K562 (cell line): Measurements from ENCODE around the gene LARP6. TPM values are rescaled to one million over a fixed set of nuclear protein-coding genes. Genes with fewer than 3 reads are reported as not detected.

ENCODE experiments used
- ATAC-seq: fragments of 200-7000 bp; cut with Tn5 transposase; 3 replicates; pipeline ENCODE4 v1.9.1; 2020; ENCODE audit warnings: moderate library complexity
- BruUV-seq: library from RNA; stranded (reverse); fragments of 400-500 nt; replicated peaks from 2 replicates; lab custom pipeline; 2021; lab: Mats Ljungman, UMichigan
- CTCF ChIA-PET: fragments of 300-600 bp; formaldehyde crosslinking; extraction: SDS; loops from one replicate; lab custom pipeline; 2021; ENCODE audit warnings: low intra/inter-chr PET ratio; lab: Yijun Ruan, JAX
- POLR2A ChIA-PET: fragments of 300-600, 350-650 bp; sonication (Branson Sonifier 250); formaldehyde crosslinking; extraction: SDS; loops from one replicate; lab custom pipeline; 2021; ENCODE audit warnings: antibody characterized with exemption, inconsistent platforms; lab: Yijun Ruan, JAX
- DNase-seq, 4 experiments: peaks; one replicate each; pipeline versions ENCODE4 v3.0.0 to v3.0.0-alpha.2; 2011 to 2018; ENCODE audit warnings: low spot score in 3 of 4, mixed read lengths in 3 of 4; ENCODE audit errors: extremely low read depth in 1 of 4
- FAIRE-seq: peaks from 2 replicates; lab custom pipeline; 2011; peaks lifted over from hg19 to GRCh38; lab: Jason Lieb, UNC
- H2AFZ ChIP-seq: 2 replicates; pipeline ENCODE4 v1.6.0; 2011; ENCODE audit warnings: low read depth, low read length, control low read depth, inconsistent platforms
- H3K27ac ChIP-seq: fragments of 200-600 bp; 3 replicates; pipeline ENCODE4 v1.8.0; 2011; ENCODE audit warnings: low read depth, mild to moderate bottlenecking, control low read depth, inconsistent platforms, low read length, moderate library complexity, mixed read lengths; ENCODE audit errors: extremely low read depth
- H3K27me3 ChIP-seq, 2 experiments: fragments of 300-600 bp in 1 of 2; 2 replicates in 1 of 2; 3 replicates in 1 of 2; pipeline versions ENCODE4 v1.6.0 to v1.8.0; 2011; ENCODE audit warnings: inconsistent platforms in 2 of 2, low read length in 2 of 2, mild to moderate bottlenecking in 1 of 2, mixed read lengths in 1 of 2, moderate library complexity in 1 of 2; ENCODE audit not compliant: control insufficient read depth in 2 of 2, insufficient read depth in 2 of 2
- H3K36me3 ChIP-seq: fragments of 300-600 bp; 3 replicates; pipeline ENCODE4 v1.8.0; 2011; ENCODE audit warnings: mild to moderate bottlenecking, low read length, inconsistent platforms; ENCODE audit not compliant: control insufficient read depth, insufficient read depth
- H3K4me1 ChIP-seq, 2 experiments: fragments of 200-600 bp in 1 of 2; replicated peaks in 1 of 2; 2 replicates in 1 of 2; 3 replicates in 1 of 2; pipeline versions ENCODE4 v1.5.1 to v1.8.0; 2011; ENCODE audit warnings: inconsistent platforms in 2 of 2, low read length in 2 of 2, mild to moderate bottlenecking in 1 of 2, mixed read lengths in 1 of 2, moderate library complexity in 1 of 2; ENCODE audit not compliant: control insufficient read depth in 2 of 2, insufficient read depth in 2 of 2
- H3K4me2 ChIP-seq: 2 replicates; pipeline ENCODE4 v1.6.1; 2011; ENCODE audit warnings: low read length, control low read depth, inconsistent platforms, mixed read lengths; ENCODE audit not compliant: insufficient read depth
- H3K4me3 ChIP-seq: fragments of 200-600 bp; sonication (generic), shearing (Covaris generic); 2 replicates; pipeline ENCODE4 v1.5.1; 2016; ENCODE audit warnings: control low read depth, inconsistent platforms
- H3K79me2 ChIP-seq: fragments of 200-600 bp; 3 replicates; pipeline ENCODE4 v1.8.0; 2011; ENCODE audit warnings: low read length, inconsistent platforms; ENCODE audit not compliant: control insufficient read depth, insufficient read depth
- H3K9ac ChIP-seq, 2 experiments: 2 replicates each; pipeline versions ENCODE4 v1.6.0 to v1.6.1; 2011; ENCODE audit warnings: low read depth in 2 of 2, low read length in 2 of 2, control low read depth in 1 of 2, inconsistent platforms in 1 of 2, mild to moderate bottlenecking in 1 of 2, mixed read lengths in 1 of 2; ENCODE audit not compliant: insufficient read depth in 1 of 2
- H3K9me1 ChIP-seq: one replicate; pipeline ENCODE4 v1.6.0; 2011; ENCODE audit warnings: inconsistent platforms, mild to moderate bottlenecking, low read length, moderate library complexity; ENCODE audit not compliant: control insufficient read depth, insufficient read depth
- H3K9me3 ChIP-seq: replicated peaks from 2 replicates; pipeline ENCODE4 v1.5.1; 2011; ENCODE audit warnings: low read depth, low read length, inconsistent platforms; ENCODE audit not compliant: control insufficient read depth, insufficient read depth
- H4K20me1 ChIP-seq: replicated peaks from 2 replicates; pipeline ENCODE4 v1.6.1; 2011; ENCODE audit warnings: low read length, inconsistent platforms, mixed read lengths; ENCODE audit not compliant: control insufficient read depth, insufficient read depth
- BHLHE40 ChIP-seq: IDR thresholded peaks from 2 replicates; pipeline ENCODE4 v1.6.1; 2011; ENCODE audit warnings: low read length, improper control_type of control experiment
- FOXP1 ChIP-seq: sonication (generic); formaldehyde crosslinking; IDR thresholded peaks from 2 replicates; pipeline ENCODE4 v1.8.0; 2022; ENCODE audit warnings: mild to moderate bottlenecking, missing genetic modification reagents
- HLTF ChIP-seq: fragments of 450-650 bp; IDR thresholded peaks from 2 replicates; pipeline ENCODE4 v1.6.1; 2016
- MEIS2 ChIP-seq: fragments of 450-650 bp; IDR thresholded peaks from 2 replicates; pipeline ENCODE4 v1.6.1; 2014; ENCODE audit warnings: mild to moderate bottlenecking; ENCODE audit not compliant: partially characterized antibody
- SRSF9 ChIP-seq: fragments of 200-400 bp; formaldehyde crosslinking; IDR thresholded peaks from 2 replicates; pipeline ENCODE4 v1.6.1; 2017; ENCODE audit warnings: low read depth, low read length, borderline replicate concordance
- ZNF263 ChIP-seq: sonication (generic); formaldehyde crosslinking; IDR thresholded peaks from 2 replicates; pipeline ENCODE4 v1.8.0; 2022; ENCODE audit warnings: mild to moderate bottlenecking, missing genetic modification reagents, borderline replicate concordance
- WGBS: fragments of 100-300 bp; shearing (Covaris generic); methylation state at CpG from one replicate; pipeline ENCODE4 v1.1.6; 2016; ENCODE audit warnings: low coverage, mixed read lengths; ENCODE audit not compliant: insufficient coverage; ENCODE audit errors: missing lambda C conversion rate; 5-methylcytosine and 5-hydroxymethylcytosine counted together
- in situ Hi-C: fragments of 300-500 bp; cut with MboI; formaldehyde crosslinking; loops from 4 replicates; pipeline ENCODE4 v1.15.0; 2018; ENCODE audit warnings: inconsistent platforms, mixed read lengths
- intact Hi-C: fragments of 100-400 bp; cut with micrococcal nuclease; formaldehyde crosslinking; loops from 2 replicates; pipeline ENCODE4 v1.14.2; 2022
- polyA plus RNA-seq, 8 experiments: library from polyadenylated mRNA; depleted of rRNA in 4 of 8; stranded (reverse) in 5 of 8; unstranded in 3 of 8; fragments of >200 nt; fragmentation: Nextera tagmentation in 2 of 8; fragmentation: Illumina TruSeq in 1 of 8; extraction: Ambion mirVana in 2 of 8; extraction: Trizol in 1 of 8; gene quantifications; 2 replicates each; pipeline versions ENCODE4 v1.2.1 to v1.2.3, GENCODE V29; 2011 to 2014; ENCODE audit warnings: inconsistent platforms in 1 of 8, missing spikeins in 1 of 8
- total RNA-seq, 7 experiments: library from RNA; depleted of rRNA in 6 of 7; stranded (reverse); fragments of >200 nt in 6 of 7; fragmentation: Illumina TruSeq in 2 of 7; extraction: Trizol in 2 of 7; gene quantifications; 2 replicates each; pipeline versions ENCODE4 v1.2.1 to v1.2.3, GENCODE V29; 2011 to 2021; ENCODE audit warnings: low replicate concordance in 1 of 7
- TF ChIP-seq, protein P1 (sequence below), 2 experiments: fragments of 450-650 bp in 1 of 2; IDR thresholded peaks; 2 replicates each; pipeline ENCODE4 v1.6.1; 2011 to 2017; ENCODE audit warnings: low read depth in 2 of 2, antibody characterized with exemption in 1 of 2, borderline replicate concordance in 1 of 2, low read length in 1 of 2, mild to moderate bottlenecking in 1 of 2, mixed read lengths in 1 of 2; ENCODE audit not compliant: control insufficient read depth in 1 of 2
- TF ChIP-seq, protein P2 (sequence below): fragments of 450-650 bp; IDR thresholded peaks from 2 replicates; pipeline ENCODE4 v1.6.1; 2016; ENCODE audit warnings: low read depth

LARP6 gene
- total and polyA plus RNA-seq, 9 of the 15 experiments (the other 6 are each of a cell fraction or from before 2014, with no cell fraction given), result not detected

- TF ChIP-seq, protein P1, sequence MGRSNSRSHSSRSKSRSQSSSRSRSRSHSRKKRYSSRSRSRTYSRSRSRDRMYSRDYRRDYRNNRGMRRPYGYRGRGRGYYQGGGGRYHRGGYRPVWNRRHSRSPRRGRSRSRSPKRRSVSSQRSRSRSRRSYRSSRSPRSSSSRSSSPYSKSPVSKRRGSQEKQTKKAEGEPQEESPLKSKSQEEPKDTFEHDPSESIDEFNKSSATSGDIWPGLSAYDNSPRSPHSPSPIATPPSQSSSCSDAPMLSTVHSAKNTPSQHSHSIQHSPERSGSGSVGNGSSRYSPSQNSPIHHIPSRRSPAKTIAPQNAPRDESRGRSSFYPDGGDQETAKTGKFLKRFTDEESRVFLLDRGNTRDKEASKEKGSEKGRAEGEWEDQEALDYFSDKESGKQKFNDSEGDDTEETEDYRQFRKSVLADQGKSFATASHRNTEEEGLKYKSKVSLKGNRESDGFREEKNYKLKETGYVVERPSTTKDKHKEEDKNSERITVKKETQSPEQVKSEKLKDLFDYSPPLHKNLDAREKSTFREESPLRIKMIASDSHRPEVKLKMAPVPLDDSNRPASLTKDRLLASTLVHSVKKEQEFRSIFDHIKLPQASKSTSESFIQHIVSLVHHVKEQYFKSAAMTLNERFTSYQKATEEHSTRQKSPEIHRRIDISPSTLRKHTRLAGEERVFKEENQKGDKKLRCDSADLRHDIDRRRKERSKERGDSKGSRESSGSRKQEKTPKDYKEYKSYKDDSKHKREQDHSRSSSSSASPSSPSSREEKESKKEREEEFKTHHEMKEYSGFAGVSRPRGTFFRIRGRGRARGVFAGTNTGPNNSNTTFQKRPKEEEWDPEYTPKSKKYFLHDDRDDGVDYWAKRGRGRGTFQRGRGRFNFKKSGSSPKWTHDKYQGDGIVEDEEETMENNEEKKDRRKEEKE (IDR thresholded peaks at IDR 0.05; ENCODE audit: borderline replicate concordance in 1 of 2, control insufficient read depth in 1 of 2, low read depth in 2 of 2, low read length in 1 of 2), result no peak
Measured at GRCh38 chr15:70853973-70854665, at the start of gene LARP6 (continued).

GRCh38 chr15:70902107-70902506, 48.1 kb upstream of the LARP6 start:
- DNase-seq, result no peak
- no peaks in the 10 kb centered on the region for H3K79me2 ChIP-seq
- no peaks in the 10 kb centered on the region for H3K36me3 ChIP-seq
- in situ Hi-C loops (no loop called here), intact Hi-C loops (no loop called here)
- no peak overlapping the region for H3K9ac ChIP-seq
- no peak overlapping the region for H3K27ac ChIP-seq
- H2AFZ ChIP-seq, result no peak overlapping the region
- FAIRE-seq, result no peak
- H4K20me1 ChIP-seq, result no peaks in the 10 kb centered on the region
- H3K4me1 ChIP-seq, result no peaks in the 10 kb centered on the region
- no TSS peak for BruUV-seq
- WGBS, result 8% methylated on average over 1 of the region's 1 CpG
- CTCF ChIA-PET, result no interaction called here
- H3K4me2 ChIP-seq, result no peak overlapping the region
- H3K27me3 ChIP-seq, result no peaks in the 10 kb centered on the region
- no peak overlapping the region for H3K4me3 ChIP-seq
- POLR2A ChIA-PET, result no interaction called here
- no peak for ATAC-seq
- no peaks in the 10 kb centered on the region for H3K9me3 ChIP-seq
- no peaks in the 10 kb centered on the region for H3K9me1 ChIP-seq
- no peak for TF ChIP-seq ZNF263
- TF ChIP-seq, protein P2, sequence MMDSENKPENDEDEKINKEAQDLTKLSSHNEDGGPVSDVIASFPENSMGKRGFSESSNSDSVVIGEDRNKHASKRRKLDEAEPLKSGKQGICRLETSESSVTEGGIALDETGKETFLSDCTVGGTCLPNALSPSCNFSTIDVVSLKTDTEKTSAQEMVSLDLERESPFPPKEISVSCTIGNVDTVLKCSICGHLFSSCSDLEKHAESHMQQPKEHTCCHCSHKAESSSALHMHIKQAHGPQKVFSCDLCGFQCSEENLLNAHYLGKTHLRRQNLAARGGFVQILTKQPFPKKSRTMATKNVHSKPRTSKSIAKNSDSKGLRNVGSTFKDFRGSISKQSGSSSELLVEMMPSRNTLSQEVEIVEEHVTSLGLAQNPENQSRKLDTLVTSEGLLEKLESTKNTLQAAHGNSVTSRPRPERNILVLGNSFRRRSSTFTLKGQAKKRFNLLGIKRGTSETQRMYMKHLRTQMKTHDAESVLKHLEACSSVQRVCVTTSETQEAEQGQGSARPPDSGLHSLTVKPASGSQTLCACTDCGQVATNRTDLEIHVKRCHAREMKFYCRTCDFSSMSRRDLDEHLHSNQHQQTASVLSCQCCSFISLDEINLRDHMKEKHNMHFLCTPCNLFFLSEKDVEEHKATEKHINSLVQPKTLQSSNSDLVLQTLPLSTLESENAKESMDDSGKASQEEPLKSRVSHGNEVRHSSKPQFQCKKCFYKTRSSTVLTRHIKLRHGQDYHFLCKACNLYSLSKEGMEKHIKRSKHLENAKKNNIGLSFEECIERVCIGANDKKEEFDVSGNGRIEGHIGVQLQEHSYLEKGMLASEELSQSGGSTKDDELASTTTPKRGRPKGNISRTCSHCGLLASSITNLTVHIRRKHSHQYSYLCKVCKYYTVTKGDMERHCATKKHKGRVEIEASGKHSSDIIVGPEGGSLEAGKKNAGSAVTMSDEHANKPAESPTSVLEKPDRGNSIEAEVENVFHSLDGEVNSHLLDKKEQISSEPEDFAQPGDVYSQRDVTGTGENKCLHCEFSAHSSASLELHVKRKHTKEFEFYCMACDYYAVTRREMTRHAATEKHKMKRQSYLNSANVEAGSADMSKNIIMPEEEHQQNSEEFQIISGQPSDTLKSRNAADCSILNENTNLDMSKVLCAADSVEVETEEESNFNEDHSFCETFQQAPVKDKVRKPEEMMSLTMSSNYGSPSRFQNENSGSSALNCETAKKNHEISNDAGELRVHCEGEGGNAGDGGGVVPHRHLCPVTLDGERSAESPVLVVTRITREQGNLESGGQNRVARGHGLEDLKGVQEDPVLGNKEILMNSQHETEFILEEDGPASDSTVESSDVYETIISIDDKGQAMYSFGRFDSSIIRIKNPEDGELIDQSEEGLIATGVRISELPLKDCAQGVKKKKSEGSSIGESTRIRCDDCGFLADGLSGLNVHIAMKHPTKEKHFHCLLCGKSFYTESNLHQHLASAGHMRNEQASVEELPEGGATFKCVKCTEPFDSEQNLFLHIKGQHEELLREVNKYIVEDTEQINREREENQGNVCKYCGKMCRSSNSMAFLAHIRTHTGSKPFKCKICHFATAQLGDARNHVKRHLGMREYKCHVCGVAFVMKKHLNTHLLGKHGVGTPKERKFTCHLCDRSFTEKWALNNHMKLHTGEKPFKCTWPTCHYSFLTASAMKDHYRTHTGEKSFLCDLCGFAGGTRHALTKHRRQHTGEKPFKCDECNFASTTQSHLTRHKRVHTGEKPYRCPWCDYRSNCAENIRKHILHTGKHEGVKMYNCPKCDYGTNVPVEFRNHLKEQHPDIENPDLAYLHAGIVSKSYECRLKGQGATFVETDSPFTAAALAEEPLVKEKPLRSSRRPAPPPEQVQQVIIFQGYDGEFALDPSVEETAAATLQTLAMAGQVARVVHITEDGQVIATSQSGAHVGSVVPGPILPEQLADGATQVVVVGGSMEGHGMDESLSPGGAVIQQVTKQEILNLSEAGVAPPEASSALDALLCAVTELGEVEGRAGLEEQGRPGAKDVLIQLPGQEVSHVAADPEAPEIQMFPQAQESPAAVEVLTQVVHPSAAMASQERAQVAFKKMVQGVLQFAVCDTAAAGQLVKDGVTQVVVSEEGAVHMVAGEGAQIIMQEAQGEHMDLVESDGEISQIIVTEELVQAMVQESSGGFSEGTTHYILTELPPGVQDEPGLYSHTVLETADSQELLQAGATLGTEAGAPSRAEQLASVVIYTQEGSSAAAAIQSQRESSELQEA, result no peak
- no peak for TF ChIP-seq MEIS2
- no peak for TF ChIP-seq BHLHE40
- TF ChIP-seq HLTF, result no peak
- TF ChIP-seq FOXP1 (CRISPR knock-in tag), result no peak
- TF ChIP-seq SRSF9, result no peak
